A204.1 (cell line): ENCODE results near the gene PCDHGA6.
"Not testable (repeated sequence)": the region's sequence is repeated elsewhere in the genome, so short reads cannot be mapped to it uniquely, and the experiment has no call there.

Source experiments
- FAIRE-seq: peaks from 2 replicates; lab custom pipeline; 2012; peaks lifted over from hg19 to GRCh38; lab: Jason Lieb, UNC

The PCDHGA6 gene

DNA sequence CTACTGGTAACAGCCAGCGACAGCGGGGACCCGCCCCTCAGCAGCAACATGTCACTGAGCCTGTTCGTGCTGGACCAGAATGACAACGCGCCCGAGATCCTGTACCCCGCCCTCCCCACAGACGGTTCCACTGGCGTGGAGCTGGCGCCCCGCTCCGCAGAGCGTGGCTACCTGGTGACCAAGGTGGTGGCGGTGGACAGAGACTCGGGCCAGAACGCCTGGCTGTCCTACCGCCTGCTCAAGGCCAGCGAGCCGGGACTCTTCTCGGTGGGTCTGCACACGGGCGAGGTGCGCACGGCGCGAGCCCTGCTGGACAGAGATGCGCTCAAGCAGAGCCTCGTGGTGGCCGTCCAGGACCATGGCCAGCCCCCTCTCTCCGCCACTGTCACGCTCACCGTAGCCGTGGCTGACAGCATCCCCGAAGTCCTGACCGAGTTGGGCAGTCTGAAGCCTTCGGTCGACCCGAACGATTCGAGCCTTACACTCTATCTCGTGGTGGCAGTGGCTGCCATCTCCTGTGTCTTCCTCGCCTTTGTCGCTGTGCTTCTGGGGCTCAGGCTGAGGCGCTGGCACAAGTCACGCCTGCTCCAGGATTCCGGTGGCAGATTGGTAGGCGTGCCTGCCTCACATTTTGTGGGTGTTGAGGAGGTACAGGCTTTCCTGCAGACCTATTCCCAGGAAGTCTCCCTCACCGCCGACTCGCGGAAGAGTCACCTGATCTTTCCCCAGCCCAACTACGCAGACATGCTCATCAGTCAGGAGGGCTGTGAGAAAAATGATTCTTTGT is 20.9 kb downstream of the PCDHGA6 start:
- FAIRE-seq: not testable (repeated sequence)

DNA sequence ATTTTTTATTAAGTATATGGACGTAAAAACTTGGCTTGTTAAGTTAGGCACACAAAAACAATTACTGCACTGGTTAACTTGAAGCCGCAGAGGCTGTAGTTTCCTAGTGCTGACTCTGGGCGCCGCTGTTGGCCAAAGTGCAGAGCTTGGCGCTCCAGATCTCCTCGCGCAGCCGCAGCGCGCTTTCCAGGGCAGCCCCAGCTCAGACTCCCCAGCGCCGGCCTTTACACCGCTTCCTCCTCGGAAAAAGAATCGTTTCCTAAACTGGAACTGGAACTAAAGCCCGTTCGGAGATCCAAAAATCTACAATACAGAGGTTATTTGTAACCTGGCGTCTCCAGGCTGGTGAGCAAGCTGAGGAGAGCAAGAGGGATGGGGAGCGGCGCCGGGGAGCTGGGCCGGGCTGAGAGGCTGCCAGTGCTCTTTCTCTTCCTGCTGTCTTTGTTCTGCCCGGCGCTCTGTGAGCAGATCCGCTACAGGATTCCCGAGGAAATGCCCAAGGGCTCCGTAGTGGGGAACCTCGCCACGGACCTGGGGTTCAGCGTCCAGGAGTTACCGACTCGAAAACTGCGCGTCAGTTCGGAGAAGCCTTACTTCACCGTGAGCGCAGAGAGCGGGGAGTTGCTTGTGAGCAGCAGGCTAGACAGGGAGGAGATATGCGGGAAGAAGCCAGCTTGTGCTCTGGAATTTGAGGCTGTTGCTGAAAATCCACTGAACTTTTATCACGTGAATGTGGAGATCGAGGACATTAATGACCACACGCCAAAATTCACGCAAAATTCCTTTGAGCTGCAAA is 24.3 kb downstream of the PCDHGA6 start, which contains the start of gene PCDHGB5:
TSS of gene PCDHGB5 (plus strand) at position 192 of the 796 bp plus-strand sequence. CDS start at position 373, 181 bp downstream.
- FAIRE-seq: not testable (repeated sequence)

DNA sequence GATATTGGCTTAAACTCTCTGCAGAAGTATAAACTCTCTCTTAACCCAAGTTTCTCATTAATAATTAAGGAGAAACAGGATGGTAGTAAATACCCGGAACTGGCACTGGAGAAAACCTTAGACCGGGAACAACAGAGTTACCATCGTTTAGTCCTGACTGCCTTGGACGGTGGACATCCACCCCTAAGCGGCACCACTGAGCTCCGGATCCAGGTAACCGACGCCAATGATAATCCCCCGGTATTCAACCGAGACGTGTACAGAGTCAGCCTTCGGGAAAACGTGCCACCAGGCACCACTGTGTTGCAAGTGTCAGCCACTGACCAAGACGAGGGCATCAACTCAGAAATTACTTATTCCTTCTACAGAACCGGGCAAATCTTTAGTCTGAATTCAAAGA is 24.9 kb downstream of the PCDHGA6 start:
- FAIRE-seq: no peak

DNA sequence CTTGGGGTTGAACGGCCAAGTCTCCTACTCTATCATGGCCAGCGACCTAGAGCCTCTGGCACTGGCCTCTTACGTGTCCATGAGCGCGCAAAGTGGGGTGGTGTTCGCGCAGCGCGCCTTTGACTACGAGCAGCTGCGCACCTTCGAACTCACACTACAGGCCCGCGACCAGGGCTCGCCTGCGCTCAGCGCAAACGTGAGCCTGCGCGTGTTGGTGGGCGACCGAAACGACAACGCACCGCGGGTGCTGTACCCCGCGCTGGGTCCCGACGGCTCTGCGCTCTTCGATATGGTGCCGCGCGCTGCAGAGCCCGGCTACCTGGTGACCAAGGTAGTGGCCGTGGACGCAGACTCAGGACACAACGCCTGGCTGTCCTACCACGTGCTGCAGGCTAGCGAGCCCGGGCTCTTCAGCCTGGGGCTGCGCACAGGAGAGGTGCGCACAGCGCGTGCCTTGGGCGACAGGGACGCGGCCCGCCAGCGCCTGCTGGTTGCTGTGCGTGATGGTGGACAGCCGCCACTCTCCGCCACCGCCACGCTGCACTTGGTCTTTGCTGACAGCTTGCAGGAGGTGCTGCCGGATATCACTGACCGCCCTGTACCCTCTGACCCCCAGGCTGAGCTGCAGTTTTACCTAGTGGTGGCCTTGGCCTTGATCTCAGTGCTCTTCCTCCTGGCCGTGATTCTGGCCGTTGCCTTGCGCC is 26.0 kb downstream of the PCDHGA6 start:
- no peak for FAIRE-seq

DNA sequence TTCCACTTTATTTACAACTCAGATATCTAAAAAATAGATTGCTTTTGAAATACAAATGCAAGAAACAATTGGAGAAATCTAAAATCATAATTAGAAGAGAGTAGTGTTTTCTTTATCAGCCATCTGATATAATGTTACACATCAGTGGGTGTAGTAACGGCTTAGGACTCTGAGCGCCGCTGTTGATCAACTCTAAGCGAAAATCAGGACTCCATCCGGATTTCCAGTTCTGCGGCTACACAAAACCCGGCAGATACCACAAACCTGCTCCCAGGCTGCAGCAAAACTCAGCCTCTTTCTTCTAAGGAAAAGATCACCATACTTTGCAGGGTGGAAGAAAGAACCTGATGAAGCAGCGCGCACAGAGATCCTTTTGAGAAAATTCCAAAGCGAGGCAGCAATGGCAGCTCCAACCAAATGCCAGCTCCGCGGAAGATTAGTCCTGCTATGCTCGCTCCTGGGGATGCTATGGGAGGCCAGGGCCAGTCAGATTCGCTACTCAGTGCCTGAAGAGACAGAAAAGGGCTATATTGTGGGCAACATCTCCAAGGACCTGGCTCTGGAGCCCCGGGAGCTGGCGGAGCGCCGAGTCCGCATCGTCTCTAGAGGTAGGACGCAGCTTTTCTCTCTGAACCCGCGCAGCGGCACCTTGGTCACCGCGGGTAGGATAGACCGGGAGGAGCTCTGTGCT is 29.0 kb downstream of the PCDHGA6 start, which contains the start of gene PCDHGA9:
TSS of gene PCDHGA9 (plus strand) at position 226 of the 691 bp plus-strand sequence. CDS start at position 401, 175 bp downstream.
- no peak for FAIRE-seq

DNA sequence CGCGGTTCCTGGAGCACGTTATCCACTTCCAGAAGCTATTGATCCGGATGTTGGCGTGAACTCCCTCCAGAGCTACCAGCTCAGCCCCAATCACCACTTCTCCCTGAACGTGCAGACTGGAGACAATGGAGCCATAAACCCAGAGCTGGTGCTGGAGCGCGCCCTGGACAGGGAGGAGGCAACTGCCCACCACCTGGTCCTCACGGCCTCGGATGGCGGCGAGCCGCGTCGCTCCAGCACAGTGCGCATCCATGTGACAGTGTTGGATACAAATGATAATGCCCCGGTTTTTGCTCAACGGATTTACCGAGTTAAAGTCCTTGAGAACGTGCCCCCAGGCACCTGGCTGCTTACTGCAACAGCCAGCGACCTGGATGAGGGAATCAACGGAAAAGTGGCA is 29.7 kb downstream of the PCDHGA6 start:
- FAIRE-seq: no peak

DNA sequence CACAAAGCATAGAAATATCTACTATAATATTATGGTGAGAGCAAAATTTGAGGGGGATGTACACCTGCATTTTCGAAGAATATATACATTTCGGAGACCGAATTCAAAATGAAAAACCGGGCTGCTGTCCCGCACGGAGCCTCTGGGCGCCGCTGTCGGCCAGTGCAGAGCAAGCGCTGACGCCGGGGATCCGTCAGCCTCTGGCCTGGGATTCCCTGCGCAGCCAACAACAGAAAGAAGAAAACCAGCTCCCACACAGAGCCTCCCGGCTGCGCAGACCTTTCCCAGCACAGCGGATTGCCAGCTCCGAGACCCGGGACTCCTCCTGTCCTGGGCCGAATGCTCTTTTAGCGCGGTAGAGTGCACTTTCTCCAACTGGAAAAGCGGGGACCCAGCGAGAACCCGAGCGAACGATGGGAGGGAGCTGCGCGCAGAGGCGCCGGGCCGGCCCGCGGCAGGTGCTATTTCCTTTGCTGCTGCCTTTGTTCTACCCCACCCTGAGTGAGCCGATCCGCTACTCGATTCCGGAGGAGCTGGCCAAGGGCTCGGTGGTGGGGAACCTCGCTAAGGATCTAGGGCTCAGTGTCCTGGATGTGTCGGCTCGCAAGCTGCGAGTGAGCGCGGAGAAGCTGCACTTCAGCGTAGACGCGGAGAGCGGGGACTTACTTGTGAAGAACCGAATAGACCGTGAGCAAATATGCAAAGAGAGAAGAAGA is 34.3 kb downstream of the PCDHGA6 start, which contains the start of gene PCDHGB6:
TSS of gene PCDHGB6 (plus strand) at position 232 of the 716 bp plus-strand sequence. CDS start at position 414, 182 bp downstream.
- not testable (repeated sequence) for FAIRE-seq

DNA sequence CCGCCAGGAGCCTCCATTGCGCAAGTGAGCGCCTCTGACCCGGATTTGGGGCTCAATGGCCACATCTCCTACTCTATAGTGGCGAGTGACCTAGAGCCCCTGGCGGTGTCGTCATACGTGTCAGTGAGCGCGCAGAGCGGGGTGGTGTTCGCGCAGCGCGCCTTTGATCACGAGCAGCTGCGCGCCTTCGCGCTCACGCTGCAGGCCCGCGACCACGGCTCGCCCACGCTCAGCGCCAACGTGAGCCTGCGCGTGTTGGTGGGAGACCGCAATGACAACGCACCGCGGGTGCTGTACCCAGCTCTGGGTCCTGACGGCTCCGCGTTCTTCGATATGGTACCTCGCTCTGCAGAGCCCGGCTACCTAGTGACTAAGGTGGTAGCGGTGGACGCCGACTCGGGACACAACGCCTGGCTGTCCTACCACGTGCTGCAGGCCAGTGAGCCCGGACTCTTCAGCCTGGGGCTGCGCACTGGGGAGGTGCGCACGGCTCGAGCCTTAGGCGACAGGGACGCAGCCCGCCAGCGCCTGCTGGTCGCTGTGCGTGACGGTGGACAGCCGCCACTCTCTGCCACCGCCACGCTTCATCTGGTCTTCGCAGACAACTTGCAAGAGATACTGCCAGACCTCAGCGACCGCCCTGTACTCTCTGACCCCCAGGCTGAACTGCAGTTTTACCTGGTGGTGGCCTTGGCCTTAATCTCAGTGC is 36.1 kb downstream of the PCDHGA6 start:
- no peak for FAIRE-seq

DNA sequence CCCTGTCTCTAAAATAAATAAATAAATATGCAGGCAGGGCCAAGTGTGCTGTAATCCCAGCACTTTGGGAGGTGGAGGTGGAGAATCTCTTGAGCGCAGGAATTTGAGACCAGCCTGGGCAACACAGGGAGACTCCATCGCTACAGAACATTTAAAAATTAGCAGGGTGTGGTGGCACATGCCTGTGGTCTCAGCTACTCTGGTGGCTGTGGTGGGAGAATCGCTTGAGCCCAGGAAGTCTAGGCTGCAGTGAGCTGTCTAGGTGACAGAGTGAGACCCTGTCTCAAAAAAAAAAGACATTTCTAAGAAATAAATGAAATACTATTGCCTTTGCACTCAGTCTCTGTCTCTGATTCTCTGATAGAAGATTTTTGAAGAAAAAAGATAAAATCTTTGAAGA is 37.9 kb downstream of the PCDHGA6 start:
- no peak for FAIRE-seq

DNA sequence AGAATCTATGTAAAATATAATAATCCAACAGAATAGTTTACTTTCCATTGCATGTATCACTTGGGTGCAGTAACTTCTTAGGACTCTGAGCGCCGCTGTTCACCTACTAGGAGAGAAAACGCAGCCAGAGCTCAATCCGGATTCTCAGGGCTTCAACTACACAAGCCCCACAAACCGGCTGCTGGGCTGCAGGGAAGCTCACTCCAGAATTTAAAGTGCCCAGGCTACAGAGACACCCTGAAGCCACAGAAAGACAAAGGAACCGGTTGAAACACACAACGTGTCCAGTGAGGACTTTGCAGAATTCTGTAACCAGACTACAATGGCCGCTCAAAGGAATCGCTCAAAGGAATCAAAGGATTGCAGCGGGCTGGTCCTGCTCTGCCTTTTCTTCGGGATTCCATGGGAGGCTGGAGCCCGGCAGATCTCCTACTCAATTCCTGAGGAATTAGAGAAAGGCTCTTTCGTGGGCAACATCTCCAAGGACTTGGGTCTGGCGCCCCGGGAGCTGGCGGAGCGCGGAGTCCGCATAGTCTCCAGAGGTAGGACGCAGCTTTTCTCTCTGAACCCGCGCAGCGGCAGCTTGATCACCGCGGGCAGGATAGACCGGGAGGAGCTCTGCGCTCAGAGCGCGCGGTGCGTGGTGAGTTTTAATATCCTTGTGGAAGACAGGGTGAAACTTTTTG is 39.3 kb downstream of the PCDHGA6 start, which contains the start of gene PCDHGA10:
TSS of gene PCDHGA10 (plus strand) at position 134 of the 686 bp plus-strand sequence. CDS start at position 323, 189 bp downstream.
- FAIRE-seq: peak; percentile 58

DNA sequence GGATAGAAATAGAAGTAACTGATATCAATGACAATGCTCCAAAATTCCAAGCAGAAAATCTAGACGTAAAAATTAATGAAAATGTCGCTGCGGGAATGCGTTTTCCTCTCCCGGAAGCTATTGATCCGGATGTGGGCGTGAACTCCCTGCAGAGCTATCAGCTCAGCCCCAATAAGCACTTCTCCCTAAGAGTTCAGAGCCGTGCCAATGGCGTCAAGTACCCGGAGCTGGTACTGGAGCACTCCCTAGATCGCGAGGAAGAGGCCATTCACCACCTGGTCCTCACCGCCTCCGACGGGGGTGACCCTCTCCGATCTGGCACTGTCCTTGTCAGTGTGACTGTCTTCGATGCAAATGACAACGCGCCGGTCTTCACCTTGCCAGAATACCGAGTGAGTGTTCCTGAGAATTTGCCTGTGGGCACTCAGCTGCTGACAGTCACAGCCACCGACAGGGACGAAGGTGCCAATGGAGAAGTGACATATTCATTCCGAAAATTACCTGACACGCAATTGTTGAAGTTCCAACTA is 39.9 kb downstream of the PCDHGA6 start:
- no peak for FAIRE-seq

DNA sequence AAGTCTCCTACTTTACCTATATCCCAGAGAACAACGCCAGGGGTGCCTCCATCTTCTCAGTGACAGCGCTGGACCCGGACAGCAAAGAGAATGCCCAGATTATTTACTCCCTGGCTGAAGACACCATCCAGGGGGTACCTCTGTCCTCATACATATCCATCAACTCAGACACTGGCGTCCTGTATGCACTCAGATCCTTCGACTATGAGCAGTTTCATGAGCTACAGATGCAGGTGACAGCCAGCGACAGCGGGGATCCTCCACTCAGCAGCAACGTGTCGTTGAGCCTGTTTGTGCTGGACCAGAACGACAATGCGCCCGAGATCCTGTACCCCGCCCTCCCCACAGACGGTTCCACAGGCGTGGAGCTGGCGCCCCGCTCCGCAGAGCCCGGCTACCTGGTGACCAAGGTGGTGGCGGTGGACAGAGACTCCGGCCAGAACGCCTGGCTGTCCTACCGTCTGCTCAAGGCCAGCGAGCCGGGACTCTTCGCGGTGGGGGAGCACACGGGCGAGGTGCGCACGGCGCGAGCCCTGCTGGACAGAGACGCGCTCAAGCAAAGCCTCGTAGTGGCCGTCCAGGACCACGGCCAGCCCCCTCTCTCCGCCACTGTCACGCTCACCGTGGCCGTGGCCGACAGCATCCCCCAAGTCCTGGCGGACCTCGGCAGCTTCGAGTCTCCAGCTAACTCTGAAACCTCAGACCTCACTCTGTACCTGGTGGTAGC is 41.0 kb downstream of the PCDHGA6 start:
- FAIRE-seq: not testable (repeated sequence)

DNA sequence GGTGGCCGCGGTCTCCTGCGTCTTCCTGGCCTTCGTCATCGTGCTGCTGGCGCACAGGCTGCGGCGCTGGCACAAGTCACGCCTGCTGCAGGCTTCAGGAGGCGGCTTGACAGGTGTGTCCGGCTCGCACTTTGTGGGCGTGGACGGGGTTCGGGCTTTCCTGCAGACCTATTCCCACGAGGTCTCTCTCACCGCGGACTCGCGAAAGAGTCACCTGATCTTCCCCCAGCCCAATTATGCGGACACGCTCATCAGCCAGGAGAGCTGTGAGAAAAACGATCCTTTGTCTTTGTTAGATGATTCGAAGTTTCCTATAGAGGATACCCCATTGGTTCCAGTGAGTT is 41.6 kb downstream of the PCDHGA6 start:
- FAIRE-seq: not testable (repeated sequence)

DNA sequence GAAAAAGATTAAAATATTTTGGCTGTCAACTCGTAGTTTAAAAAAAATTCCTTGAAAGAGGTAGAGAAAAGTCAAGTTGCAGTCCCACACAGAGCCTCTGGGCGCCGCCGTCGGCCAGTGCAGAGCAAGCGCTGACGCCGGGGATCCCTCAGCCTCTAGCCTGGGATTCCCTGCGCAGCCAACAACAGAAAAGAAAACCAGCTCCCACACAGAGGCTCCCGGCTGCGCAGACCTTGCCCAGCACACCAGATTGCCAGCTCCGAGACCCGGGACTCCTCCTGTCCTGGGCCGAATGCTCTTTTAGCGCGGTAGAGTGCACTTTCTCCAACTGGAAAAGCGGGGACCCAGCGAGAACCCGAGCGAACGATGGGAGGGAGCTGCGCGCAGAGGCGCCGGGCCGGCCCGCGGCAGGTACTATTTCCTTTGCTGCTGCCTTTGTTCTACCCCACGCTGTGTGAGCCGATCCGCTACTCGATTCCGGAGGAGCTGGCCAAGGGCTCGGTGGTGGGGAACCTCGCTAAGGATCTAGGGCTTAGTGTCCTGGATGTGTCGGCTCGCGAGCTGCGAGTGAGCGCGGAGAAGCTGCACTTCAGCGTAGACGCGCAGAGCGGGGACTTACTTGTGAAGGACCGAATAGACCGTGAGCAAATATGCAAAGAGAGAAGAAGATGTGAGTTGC is 43.9 kb downstream of the PCDHGA6 start, which contains the start of gene PCDHGB7:
TSS of gene PCDHGB7 (plus strand) at position 184 of the 679 bp plus-strand sequence. CDS start at position 367, 183 bp downstream.
- FAIRE-seq: not testable (repeated sequence)

DNA sequence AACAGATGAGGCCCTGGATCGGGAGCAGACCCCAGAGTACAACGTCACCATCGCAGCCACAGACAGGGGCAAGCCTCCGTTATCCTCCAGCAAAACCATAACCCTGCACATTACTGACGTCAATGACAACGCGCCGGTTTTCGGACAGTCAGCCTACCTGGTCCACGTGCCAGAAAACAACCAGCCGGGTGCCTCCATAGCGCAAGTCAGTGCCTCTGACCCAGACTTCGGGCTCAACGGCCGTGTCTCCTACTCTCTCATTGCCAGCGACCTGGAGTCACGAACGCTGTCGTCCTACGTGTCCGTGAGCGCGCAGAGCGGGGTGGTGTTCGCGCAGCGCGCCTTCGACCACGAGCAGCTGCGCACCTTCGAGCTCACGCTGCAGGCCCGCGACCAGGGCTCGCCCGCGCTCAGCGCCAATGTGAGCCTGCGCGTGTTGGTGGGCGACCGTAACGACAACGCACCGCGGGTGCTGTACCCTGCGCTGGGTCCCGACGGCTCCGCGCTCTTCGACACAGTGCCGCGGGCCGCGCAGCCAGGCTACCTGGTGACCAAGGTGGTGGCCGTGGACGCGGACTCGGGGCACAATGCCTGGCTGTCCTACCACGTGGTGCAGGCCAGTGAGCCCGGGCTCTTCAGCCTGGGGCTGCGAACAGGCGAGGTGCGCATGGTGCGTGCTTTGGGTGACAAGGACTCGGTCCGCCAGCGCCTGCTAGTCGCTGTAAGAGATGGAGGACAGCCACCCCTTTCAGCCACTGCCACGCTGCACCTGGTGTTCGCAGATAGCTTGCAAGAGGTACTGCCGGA is 45.6 kb downstream of the PCDHGA6 start:
- no peak for FAIRE-seq

DNA sequence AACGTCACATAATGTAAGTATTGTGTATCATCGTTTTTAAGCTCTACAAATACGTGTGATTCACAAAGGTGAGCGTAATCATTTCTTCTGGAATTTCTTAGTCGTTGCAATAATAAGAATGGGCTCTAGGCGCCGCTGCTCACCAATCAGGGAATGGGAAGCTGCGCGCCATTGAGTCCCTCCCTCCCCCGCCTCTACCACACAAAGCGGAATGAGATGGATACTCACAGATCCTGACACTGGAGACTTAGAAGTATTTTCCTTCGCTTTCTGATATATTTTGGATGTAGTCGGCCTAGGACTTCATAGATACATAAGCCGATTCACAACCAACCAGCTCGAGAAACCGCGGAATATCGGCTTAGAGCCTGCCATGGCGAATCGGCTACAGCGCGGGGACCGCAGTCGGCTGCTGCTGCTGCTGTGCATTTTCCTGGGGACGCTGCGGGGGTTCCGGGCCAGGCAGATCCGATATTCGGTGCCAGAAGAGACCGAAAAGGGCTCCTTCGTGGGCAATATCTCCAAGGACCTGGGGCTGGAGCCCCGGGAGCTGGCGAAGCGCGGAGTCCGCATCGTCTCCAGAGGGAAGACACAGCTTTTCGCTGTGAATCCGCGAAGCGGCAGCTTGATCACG is 47.3 kb downstream of the PCDHGA6 start, which contains the start of gene PCDHGA11:
TSS of gene PCDHGA11 (plus strand) at position 197 of the 634 bp plus-strand sequence. CDS start at position 374, 177 bp downstream.
- peak; percentile 48 for FAIRE-seq

DNA sequence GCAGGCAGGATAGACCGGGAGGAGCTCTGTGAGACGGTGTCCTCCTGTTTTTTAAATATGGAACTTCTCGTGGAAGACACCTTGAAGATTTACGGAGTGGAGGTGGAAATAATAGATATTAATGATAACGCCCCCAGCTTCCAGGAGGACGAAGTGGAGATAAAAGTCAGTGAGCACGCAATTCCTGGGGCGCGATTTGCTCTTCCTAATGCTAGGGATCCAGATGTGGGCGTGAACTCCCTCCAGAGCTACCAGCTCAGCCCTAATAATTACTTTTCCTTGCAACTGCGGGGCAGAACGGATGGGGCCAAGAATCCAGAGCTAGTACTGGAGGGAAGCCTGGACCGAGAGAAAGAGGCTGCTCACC is 47.8 kb downstream of the PCDHGA6 start:
- FAIRE-seq: no peak
